Astrocyte of the hippocampus (primary cell): ENCODE data around the gene SMCO4.

ENCODE experiments used
- DNase-seq: peaks from one replicate; pipeline ENCODE4 v3.0.0; 2011; ENCODE audit warnings: low read depth, low spot score

The SMCO4 gene

DNA sequence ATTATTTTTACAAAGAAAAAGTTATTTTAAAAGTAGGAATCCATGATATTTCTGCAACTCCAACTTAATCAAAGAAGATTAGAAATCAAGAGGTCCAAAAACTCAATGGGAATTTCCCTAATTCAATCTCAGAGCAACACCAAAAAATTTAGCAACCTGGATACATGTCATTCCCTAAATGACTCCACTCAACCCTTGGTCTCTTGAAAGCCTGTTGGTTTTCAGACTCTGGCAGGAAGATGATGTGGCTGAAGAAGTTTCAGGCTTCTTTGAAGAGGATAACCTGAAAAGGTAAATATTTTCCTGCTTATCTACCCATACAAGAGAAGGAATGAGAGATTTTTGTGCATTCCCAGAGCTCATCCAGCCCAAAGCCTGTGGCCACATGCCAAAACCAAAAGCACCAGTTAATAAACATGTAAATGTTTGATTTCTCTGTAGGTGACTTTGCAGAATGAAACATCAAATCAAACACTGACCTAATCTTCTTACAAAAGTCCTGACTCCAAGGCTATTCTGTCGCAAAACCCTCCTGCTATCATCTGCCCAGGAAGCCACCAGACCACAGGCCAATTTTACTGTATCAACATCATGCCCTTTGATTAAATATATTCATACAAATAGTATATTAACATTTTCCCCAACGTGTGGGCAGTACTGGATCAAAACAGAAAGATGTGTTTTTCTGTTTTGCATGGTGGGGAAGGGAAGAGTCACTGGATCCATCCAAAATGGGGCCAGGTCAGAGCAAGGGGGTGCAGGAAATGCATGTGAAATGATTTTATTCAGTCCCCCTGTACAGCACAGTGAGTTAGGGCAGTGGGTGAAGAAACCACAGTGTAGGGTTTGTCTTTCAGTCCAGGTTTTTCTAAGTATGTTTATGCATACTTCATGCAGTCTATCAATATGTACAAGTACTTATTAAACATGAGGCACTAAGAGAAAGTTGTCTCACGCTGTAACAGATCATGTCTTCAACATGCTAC, 38.8 kb downstream of the SMCO4 start:
- DNase-seq: peak; percentile 44

DNA sequence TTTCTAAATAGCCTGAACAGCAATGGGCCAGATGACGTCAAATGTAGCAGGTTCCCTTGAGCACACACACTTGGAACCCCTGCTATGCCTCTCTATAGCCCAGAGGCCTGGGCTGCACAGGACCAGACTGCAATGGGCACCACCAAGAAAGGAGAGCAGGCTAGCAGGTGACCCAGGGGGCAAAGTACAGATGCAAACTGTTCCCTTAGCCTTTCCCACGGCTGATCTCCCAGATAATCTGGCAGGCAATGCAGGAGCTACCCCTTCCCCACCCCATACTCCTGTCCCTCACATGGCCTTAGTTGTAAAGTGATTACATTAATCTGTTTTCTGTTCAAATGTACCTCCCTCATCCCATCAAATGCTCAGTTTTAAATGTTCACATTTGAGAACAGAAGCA, 41.3 kb downstream of the SMCO4 start:
- no peak for DNase-seq

DNA sequence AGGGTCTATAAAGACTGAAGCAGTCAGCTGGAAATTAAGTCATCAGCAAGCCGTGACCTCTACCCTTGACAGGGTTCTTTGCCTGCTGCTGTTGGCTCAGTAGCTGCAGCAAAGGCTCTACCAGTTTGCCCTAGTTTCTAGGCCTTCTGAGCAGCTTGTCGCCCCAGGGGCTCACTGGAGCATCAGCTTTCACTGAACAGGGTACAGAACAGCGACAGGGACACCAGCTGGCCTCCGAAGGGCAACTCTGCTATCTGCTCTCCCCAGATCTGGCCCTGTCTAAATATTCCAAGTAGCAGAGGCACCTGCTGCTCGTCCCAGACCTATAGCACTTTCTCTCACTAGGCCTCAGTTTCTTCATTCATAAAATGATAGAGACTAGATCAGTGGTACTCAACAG, 42.4 kb downstream of the SMCO4 start:
- DNase-seq: no peak

DNA sequence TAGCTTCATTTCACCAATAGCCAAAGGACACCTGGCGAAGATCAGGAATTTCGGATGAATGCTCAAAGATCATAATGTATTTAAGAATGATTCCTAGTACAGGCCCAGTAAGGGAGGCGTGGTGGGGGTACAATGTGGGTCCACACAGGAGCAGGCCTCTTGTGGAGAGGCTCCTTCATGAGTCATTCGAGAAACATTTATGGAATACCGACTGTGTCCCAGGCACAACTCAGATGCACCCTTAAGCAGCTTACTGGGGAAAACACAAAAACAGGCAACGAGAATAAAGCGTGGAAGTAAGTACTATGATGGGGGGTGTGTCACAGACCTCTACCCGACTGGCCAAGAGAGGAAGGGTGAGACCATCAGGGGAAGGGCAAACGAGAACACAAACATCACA, 44.5 kb downstream of the SMCO4 start:
- DNase-seq: peak; percentile 85

DNA sequence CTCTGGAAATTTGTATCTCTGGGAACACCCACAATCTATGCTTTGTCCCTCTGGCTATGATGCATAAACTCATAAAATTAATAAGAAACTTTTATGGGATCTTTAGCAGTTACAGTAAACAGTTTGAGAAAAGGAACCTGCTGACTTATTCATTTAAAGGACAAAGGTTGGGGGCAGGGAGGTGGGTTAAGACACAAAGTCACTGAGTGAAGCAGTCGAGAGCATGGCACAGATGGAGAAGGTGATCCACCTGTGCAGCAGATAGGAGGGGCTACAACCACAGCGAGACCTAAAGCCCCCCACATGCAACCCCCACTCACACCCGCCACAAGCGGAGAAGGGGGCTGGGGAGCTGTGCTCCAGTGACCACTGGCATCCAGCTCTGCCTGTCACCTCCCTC, 45.0 kb downstream of the SMCO4 start:
- no peak for DNase-seq

DNA sequence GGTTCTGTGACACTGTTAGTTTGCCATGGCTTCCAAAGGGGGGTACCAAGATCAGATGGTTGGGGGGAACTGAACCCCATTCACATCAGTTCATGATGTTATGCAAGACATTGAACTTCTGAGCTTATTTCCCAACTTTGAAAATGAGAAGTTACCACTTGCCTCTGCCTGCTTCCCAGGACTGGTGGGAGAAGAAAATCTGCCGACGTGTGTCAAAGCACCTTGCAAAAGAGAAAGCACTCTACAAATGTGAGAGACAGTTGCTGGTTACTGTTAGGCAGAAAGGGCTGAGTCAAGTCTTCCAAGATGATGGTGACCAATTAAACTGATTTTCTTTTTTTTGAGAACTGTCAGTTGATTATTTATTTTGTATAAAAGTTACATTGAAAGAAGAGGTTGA, 45.6 kb downstream of the SMCO4 start:
- no peak for DNase-seq

DNA sequence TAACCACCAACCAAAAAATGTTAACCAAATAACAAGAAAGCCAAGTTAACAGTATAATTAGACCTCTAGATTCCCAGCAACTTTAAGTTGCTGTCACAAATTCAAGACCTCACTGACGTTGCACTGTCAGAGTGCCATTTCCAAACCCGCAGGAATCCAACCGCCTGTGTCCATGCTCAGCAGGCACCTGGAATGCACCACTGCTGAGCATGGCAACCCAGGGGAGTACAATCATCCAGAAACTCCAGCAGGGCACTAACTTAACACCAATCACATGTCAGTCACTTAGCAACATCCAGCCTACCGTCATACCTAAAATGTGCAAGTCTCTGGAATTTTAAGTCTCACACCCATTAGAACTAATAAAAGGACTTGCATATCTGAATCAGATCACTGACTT, 48.8 kb downstream of the SMCO4 start:
- peak; percentile 98 for DNase-seq

DNA sequence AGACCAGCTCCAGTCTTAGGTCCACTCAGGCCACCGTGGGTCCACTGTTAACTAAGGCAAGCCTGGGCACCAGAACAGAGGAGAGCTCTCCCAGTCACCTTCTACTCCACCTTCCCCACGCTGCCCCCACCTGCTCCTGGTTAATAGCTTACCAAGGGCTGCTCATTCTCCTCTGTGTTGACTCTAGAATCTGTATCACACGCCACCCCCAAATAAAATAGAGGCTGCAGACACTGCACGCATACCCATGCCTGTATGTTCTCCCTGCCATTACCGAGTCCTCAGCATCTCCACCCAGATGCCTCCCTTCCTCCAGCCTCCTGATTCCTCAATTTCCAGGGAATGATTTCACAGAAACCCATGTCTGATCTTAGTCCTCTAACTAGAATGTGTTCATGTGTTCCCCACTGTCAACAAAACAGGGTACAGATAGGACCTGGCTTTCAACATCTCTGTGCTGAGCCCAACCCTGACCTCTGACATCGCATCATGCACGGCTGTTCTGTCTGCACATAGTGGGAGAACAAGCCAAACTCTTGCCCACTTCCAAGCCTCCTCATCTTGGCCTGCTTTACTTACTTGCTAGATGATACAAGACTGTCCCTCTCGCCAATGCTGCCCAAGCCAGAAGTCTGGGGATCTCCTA, 49.8 kb downstream of the SMCO4 start:
- no peak for DNase-seq

DNA sequence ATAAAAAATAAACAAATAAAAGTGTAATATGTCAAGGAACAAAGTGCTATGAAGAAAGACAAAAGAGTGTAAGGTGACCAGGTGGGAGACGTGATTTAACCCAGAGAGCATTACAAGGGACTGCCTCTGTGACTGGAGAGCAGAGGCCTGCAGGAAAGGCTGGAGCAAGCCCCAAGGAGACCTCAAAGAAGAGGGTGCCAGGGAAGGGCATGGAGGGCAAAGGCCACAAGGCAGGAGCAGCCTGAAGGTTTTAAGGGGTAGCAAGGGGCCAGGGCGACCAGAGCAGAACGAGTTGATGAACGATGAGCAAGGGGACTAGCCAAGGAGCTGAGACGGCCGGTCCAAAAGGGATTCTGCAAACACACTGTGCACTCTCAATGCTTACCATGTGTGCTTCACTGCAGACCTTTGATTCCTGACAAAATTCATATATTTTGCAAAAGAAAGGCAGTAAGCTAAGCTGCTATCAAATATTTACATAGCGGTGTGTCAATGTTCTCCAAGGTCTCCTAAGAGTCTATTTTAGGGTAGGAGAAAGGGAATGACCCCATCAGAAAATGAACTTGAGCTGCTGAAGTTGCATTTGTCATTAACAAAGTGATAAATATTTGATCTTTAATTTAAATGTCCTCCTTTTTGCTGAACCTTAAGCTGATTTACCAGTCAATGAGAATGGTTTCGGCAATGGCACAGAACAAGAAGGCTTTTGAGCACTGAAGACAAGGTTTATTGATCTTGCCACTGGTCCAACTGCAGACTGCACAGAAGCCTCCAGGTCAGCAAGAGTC, 50.5 kb downstream of the SMCO4 start:
- DNase-seq: no peak

DNA sequence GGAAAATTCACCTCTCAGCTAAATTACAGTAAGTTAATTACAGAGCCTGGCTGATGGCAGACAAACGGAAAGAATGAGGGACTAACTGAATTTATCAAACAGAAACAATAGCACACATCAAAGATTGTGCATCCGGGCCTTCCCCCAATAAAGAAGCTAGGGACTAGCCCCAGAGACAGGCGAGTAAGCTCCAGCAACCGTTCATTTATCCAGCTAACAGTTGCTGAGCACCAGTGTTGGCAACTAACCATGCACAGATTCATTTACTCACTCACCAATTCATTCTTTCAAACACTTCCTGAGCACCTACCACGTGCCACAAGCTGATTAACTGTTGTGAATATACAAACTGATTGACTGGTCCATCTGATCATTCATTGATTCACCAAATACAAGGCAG, 51.2 kb downstream of the SMCO4 start:
- DNase-seq: no peak

DNA sequence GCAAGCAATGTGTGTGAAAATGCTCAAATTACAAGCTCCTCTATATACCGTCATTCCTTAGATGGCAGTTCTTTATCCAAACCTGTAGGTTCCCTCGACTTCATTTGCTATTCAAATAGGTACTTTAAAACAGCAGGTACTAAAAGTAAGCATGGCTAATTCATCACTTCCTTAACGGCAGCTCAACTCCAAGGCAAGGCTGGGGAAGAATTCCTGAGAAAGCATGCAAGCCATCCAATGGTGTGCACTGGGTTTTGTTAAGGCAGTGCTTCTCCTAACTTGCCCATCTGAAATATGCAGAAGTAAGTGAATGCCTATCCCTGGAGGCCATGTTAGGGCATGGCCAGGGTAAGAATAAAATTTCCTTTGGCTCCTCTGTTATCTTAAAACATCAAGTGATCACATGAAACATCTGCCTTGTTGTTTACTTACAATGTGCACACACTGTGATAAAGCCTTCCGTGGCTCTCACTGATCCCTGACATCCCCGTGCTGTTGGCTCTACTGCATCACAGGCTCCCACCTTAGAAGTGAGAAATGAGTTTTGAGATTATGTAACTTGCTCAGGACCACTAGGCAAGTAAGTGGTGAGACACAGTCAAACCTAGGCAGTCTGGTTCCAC, 52.1 kb downstream of the SMCO4 start:
- DNase-seq: no peak

DNA sequence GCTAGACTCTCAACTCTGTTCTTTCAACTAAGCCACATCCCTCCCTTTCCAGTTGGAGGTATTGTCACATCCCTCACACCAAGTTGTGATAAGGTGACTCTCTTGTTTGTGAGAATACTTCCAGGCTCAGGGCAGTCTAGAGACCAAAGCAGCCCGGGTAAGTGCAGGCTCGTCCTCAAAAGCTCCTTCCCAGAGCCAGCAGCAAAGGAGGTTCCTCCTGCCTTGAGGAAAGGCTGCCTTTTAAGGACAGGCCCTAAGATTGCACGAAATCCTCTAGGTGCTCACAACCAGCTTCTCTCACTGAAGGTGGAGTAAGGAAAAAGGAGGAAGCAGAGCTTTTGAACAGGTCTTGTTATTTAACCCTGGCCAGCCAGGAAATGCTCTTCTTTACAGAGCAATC, 53.4 kb downstream of the SMCO4 start:
- DNase-seq: no peak

DNA sequence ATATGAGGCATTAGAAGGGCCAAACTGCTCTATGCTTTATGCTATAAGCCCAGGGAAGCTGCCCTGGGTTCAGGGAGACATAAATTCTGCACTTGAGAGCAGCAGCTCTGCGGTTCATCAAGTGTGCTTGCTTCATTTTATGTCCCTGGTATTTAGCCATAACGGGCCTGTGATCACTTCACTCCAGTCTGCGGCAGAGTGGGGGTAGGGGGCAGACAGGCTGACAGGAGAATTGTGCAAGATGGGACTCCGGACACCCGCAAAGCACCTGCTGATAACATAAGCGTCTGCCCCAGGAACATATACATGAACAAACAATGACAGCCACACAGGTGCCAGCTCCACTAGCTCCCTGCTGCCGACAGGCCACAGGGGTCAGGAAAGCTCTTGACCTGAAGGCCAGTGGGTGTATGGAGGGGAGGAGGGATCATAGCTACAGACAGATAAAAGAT, 56.1 kb downstream of the SMCO4 start:
- no peak for DNase-seq

DNA sequence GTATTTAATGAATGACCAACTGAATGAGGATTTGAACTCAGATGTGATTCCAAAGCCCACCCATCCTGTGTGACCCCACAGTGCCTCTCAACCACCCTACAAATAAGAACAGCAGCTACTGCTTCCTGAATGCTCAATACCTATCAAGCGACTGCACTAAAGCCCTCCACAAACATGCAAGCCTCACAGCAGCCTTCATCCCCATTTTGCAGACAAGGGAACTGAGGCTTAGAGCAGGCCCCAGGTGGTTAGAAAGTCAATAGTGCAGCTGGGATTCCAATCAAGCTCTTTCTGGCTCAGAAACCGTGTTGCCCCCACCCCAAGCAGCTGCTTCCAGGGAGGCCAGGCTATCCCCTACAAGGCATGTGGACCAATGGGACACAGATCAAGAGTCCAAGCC, 57.2 kb downstream of the SMCO4 start:
- DNase-seq: no peak

DNA sequence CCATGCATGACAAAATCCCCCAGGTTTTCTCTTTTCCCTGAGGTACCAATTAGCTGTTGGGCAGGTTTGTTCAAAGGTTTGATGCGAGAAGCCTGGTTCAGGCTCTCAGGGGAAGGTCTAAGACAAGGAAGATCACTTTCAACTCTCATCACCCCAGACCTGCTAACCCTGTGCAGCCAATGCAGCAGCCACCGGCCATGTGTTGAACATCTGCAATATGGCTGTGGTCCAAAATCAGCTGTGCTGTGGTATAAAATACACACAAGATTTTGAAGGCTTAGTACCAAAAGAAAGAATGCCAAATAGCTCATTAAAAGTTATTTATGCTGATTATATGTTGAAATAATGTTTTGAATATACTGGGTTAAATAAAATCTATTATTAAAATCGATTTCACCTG, 58.5 kb downstream of the SMCO4 start:
- peak; percentile 24 for DNase-seq

DNA sequence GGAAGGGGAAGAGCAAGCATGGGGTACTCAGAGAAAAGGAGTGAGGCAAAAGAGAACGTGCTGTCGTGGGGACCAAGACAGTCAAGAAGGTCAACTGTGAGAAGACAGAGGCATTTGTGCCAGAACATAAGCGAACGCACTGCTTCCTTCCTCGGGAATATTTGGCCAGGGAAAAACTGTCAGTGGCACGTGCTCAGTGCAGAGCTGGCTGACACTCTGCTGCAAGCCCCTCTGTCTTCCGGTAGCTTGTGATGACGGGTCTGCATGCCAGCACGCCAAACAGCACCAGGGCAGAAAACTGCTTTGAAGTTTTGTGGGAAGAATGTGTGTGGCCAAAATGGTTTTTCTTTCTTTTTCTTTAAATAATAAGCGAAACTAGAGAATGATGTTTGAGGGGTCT, 60.6 kb downstream of the SMCO4 start:
- DNase-seq: peak; percentile 38

DNA sequence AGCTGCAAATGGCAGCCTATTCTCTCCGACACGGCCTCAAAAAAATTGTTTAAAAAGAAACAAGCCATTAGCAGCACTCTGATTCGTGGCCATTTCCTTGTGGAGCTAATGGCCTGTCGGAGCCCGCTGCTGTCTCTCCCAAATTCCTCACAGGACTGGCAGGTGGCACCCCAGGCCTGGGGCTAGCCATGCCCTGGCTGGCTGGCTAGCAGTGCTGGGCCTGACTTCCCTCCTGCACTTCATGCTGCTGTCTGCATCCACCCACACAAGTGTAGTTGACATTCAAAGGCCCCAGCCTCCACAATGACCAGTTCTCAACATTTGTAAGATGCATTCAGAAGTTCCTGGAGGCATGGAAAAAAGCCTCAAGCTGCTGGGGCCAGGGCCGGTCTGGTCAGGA, 61.5 kb downstream of the SMCO4 start:
- DNase-seq: no peak

DNA sequence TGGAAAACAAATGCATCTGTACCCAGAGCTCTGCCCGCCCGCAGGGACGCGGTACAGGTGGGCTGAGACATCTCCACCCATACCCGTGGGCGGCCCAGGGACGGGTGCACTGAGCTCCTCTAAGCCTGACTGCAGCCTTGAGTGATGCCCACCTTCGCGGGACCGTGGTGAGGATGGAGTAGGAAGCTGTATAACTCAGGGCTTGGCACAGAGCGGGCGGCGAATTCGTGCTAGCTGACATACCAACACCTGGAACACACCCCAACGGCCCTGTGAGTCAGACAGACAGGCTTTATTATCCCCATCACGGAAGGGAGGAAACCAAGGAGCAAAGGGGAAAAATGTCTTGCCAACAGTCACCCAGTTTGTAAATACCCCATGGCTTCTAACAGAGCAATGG, 61.9 kb downstream of the SMCO4 start:
- DNase-seq: no peak

DNA sequence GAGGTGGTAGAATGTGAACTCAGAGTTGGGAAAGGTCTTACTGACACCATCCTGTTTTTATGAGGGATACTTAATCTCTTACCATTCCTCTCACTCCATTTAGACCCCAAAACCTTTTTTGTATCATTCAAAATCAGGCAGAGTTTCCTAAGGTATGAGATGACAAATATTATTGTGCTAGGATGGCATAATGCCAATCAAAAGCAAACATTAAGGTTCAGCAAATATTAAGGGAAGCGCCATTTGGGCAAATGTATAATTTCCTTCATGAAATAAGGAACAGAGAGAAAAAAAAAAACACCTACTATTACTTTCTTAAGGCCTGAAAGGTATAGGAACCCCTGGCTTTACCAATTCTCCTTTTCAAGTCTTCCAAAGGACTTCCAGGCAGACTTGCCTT, 62.4 kb downstream of the SMCO4 start:
- no peak for DNase-seq

DNA sequence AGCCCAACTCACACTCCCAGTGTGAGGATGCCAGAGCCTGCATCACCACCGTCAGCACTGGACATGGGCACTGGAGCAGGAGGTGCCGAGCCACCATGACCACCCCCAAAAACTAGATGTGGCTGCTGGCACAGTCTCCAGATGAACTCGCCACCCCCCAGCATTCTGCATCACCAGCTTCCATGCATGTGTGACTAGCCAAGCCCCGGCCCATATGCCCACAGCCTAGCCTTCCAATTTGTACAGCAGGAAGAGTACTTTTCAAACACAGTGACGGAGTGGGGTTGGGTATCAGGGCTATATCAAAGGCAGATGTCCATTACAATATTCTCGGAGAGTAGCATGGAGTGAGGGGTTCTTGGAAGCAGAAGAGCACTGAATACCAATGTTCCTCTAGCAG, 62.9 kb downstream of the SMCO4 start:
- no peak for DNase-seq

DNA sequence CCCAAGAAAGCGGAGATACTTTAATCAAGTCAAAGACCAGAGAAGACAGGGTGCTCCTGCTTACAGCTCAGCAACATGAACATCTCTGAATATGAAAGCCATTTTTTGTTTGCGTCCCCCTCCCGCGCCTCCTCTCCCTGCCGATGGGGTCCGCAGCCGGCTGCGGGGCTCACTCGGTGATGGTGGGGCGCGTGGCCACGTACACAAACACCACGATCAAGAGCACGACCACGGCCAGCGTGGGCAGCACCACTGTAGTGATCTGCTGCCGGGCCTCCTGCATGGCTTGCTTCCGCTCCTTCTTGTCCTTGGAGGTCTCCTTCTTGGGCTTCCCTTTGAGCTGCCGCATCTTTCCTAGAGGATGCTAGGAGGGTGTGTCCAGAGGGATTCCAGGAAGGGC, 64.3 kb downstream of the SMCO4 start:
- no peak for DNase-seq
